Gastroesophageal sphincter (tissue), 4 donors: ENCODE data around the gene PLPP7. TPM values are rescaled to one million over a fixed set of nuclear protein-coding genes. Genes with fewer than 3 reads are reported as not detected.

Experiments used
- ATAC-seq: fragments of 150-250 bp; one replicate; pipeline ENCODE4 v1.9.1; 2016; ENCODE audit warnings: mild to moderate bottlenecking, moderate library complexity
- H3K27ac ChIP-seq, 4 donors: fragments of 200-600 bp; sonication (generic) in 3 of 4; 1 replicate in 3 of 4; 2 replicates in 1 of 4; pipeline ENCODE4 v1.5.1; 2016 to 2019
- H3K27me3 ChIP-seq: fragments of 200-600 bp; sonication (generic); one replicate; pipeline ENCODE4 v1.5.1; 2019
- H3K36me3 ChIP-seq, 2 donors: fragments of 200-600 bp; sonication (generic); one replicate each; pipeline ENCODE4 v1.5.1; 2019; ENCODE audit warnings: control low read depth in 1 of 2
- H3K4me1 ChIP-seq, 3 donors: fragments of 200-600 bp; sonication (generic); 1 replicate in 2 of 3; 2 replicates in 1 of 3; pipeline ENCODE4 v1.5.1; 2016 to 2019; ENCODE audit warnings: control low read depth in 2 of 3
- H3K4me3 ChIP-seq, 2 donors: fragments of 200-600 bp; sonication (generic); one replicate each; pipeline ENCODE4 v1.5.1; 2019; ENCODE audit warnings: mild to moderate bottlenecking in 1 of 2, moderate library complexity in 1 of 2
- H3K9me3 ChIP-seq, 3 donors: fragments of 200-600 bp; sonication (generic); one replicate each; pipeline ENCODE4 v1.5.1; 2017 to 2019; ENCODE audit warnings: control low read depth in 2 of 3
- CTCF ChIP-seq, 4 experiments: fragments of 200-600 bp in 2 of 4; fragments of 450-650 bp in 2 of 4; sonication (generic) in 1 of 4; IDR thresholded peaks; one replicate each; pipeline ENCODE4 v1.5.1; 2017 to 2019; ENCODE audit warnings: antibody characterized with exemption in 4 of 4, mild to moderate bottlenecking in 2 of 4, moderate library complexity in 2 of 4
- EP300 ChIP-seq: sonication (generic); formaldehyde crosslinking; IDR thresholded peaks from one replicate; pipeline ENCODE4 v1.6.1; 2017; ENCODE audit warnings: antibody characterized with exemption, mild to moderate bottlenecking
- POLR2A ChIP-seq, 2 donors: fragments of 450-650 bp; IDR thresholded peaks; one replicate each; pipeline ENCODE4 v1.6.1; 2017; ENCODE audit warnings: antibody characterized with exemption in 2 of 2, mild to moderate bottlenecking in 2 of 2, moderate library complexity in 1 of 2
- POLR2AphosphoS5 ChIP-seq: sonication (generic); formaldehyde crosslinking; IDR thresholded peaks from one replicate; pipeline ENCODE4 v1.6.1; 2017; ENCODE audit warnings: antibody characterized with exemption
- WGBS, 2 donors: methylation state at CpG; one replicate each; pipeline ENCODE4 v1.1.5; 2018; ENCODE audit warnings: low coverage in 1 of 2; 5-methylcytosine and 5-hydroxymethylcytosine counted together
- total RNA-seq, 4 donors: library from RNA; depleted of rRNA; stranded (reverse); fragments of >200 nt; gene quantifications; one replicate each; pipeline ENCODE4 v1.1.0, GENCODE V29; 2016

PLPP7 gene
- total RNA-seq, 4 donors from 2014 or later, result 9.7 to 21.1 (median 12.0) TPM

GRCh38 chr9:131304676-131305355, 15.3 kb downstream of the PLPP7 start:
- no peak for ATAC-seq
- WGBS, 2 donors, result 77 to 89% methylated on average over 11 to 13 of the region's 19 CpGs
- Histone ChIP-seq H3K4me1 (no peaks in the 10 kb centered on the region), H3K36me3 (peaks cover 0 to 6% of the 10 kb centered on the region in 2 donors), H3K27ac (no peak overlapping the region), H3K4me3 (no peak overlapping the region), H3K27me3 (no peaks in the 10 kb centered on the region), H3K9me3 (no peaks in the 10 kb centered on the region)
- TF ChIP-seq CTCF (IDR thresholded peaks at IDR 0.05), result no peak
- no peak for TF ChIP-seq EP300
- no peak for TF ChIP-seq POLR2A (IDR thresholded peaks at IDR 0.05)
- no peak for TF ChIP-seq POLR2AphosphoS5

- H3K27ac ChIP-seq, result no peak overlapping the region
- no peaks in the 10 kb centered on the region for H3K27me3 ChIP-seq
- H3K9me3 ChIP-seq, result no peaks in the 10 kb centered on the region
- H3K36me3 ChIP-seq, result peaks cover 0 to 6% of the 10 kb centered on the region in 2 donors
- H3K4me1 ChIP-seq, result no peaks in the 10 kb centered on the region
- ATAC-seq, result no peak
- WGBS, 2 donors, result 88 to 100% methylated on average over 3 to 9 of the region's 14 CpGs
- no peak for TF ChIP-seq EP300
- no peak for TF ChIP-seq POLR2A (IDR thresholded peaks at IDR 0.05)
- no peak for TF ChIP-seq CTCF (IDR thresholded peaks at IDR 0.05)
- TF ChIP-seq POLR2AphosphoS5, result no peak
- H3K4me3 ChIP-seq, result no peak overlapping the region
Observed at GRCh38 chr9:131306397-131307004, 17.0 kb downstream of the PLPP7 start.

GRCh38 chr9:131307974-131308373, 18.5 kb downstream of the PLPP7 start:
- Histone ChIP-seq H3K4me1 (no peaks in the 10 kb centered on the region), H3K36me3 (peaks cover 0 to 6% of the 10 kb centered on the region in 2 donors), H3K27ac (no peak overlapping the region), H3K4me3 (no peak overlapping the region), H3K27me3 (no peaks in the 10 kb centered on the region), H3K9me3 (no peaks in the 10 kb centered on the region)
- ATAC-seq, result no peak
- TF ChIP-seq CTCF (IDR thresholded peaks at IDR 0.05) (no peak), POLR2A (IDR thresholded peaks at IDR 0.05) (no peak), EP300 (no peak), POLR2AphosphoS5 (no peak)
- WGBS, 2 donors, result 80 to 93% methylated on average over 1 to 15 of the region's 31 CpGs

GRCh38 chr9:131308452-131308851, 18.9 kb downstream of the PLPP7 start:
- 100% methylated on average over 1 of the region's 11 CpGs; no CpG with 5 or more reads in 1 of the 2 donors for WGBS, 2 donors
- no peaks in the 10 kb centered on the region for H3K4me1 ChIP-seq
- H3K4me3 ChIP-seq, result no peak overlapping the region
- H3K36me3 ChIP-seq, result peaks cover 0 to 6% of the 10 kb centered on the region in 2 donors
- no peak for ATAC-seq
- H3K27ac ChIP-seq, result no peak overlapping the region
- H3K9me3 ChIP-seq, result no peaks in the 10 kb centered on the region
- H3K27me3 ChIP-seq, result no peaks in the 10 kb centered on the region
- TF ChIP-seq CTCF (IDR thresholded peaks at IDR 0.05) (no peak), EP300 (no peak)
